WI38 (cell line): ENCODE measurements around the gene IL10RA.

Experiments
- H3K4me3 ChIP-seq: 2 replicates; pipeline ENCODE4 v1.5.1; 2011; ENCODE audit warnings: low read depth, mild to moderate bottlenecking, control low read depth, low read length
- TF ChIP-seq, protein P1 (sequence below): IDR thresholded peaks from 2 replicates; pipeline ENCODE4 v1.5.1; 2012; ENCODE audit warnings: low read depth, mild to moderate bottlenecking, control low read depth, low read length

IL10RA gene

DNA sequence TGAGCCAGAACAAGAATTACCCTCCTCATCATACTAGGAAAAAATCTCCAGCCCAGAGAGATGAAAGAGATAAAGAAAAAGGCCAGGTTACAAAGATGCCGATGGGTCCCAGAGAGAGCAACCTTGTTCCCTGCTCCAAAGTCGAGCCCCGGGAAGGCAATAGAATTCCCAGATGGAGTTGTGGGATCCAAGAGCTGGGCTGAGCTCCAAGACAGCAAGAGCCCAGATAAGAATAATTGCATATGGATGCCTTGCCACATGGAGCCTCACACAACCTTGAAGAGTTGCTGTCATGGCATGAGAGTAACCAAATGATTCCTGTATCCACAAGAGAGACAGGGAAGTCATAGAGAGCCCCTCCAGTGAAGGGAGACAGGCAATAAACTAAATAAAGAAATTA is 30.9 kb downstream of the IL10RA start:
- TF ChIP-seq, protein P1, sequence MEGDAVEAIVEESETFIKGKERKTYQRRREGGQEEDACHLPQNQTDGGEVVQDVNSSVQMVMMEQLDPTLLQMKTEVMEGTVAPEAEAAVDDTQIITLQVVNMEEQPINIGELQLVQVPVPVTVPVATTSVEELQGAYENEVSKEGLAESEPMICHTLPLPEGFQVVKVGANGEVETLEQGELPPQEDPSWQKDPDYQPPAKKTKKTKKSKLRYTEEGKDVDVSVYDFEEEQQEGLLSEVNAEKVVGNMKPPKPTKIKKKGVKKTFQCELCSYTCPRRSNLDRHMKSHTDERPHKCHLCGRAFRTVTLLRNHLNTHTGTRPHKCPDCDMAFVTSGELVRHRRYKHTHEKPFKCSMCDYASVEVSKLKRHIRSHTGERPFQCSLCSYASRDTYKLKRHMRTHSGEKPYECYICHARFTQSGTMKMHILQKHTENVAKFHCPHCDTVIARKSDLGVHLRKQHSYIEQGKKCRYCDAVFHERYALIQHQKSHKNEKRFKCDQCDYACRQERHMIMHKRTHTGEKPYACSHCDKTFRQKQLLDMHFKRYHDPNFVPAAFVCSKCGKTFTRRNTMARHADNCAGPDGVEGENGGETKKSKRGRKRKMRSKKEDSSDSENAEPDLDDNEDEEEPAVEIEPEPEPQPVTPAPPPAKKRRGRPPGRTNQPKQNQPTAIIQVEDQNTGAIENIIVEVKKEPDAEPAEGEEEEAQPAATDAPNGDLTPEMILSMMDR, result no peak
- no peak overlapping the region for H3K4me3 ChIP-seq

DNA sequence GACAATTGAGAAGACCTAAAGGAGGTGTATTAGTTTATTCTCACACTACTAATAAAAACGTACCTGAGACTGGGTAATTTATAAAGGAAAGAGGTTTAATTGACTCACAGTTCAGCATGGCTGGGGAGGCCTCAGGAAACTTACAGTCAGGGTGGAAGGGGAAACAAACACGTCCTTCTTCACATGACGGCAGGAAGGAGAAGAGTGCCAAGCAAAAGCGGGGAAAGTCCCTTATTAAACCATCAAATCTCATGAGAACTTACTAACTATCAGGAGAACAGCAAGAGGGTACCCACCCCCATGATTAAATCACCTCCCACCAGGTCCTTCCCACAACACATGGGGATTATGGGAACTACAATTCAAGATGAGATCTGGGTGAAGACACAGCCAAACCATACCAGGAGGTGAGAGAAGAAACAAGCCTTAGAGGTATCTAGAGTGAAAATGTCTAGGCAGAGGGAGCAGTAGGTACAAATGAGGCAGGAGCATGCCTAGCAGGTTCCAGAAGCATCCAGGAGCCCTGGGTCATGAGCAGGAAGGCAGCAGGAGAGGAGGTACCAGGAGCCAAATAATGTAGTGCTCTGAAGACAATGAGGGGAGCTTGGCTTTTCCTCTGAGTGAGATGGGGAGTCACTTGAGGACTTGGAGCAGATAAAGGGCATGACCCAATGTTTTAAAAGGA is 31.6 kb downstream of the IL10RA start:
- H3K4me3 ChIP-seq, result no peak overlapping the region
- TF ChIP-seq, protein P1, result no peak

DNA sequence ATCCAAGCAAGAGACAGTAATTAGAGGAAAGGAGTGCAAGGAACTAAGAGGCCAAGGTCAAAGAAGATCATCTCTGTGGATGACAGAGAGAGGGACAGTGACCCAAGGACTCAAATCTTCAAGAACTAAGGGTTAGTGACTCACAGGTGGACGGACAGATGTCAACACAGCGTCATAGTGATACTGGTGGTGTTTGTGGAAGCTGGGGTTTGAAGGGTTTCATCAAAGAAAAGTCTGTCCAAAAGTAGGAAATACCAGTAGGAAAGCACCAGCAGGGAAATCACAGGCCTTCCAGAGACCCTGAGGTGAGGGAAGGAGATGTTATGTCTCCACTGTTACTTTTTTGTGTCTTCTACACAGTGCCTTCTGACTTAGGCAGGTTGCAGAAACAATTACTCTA is 32.2 kb downstream of the IL10RA start:
- no peak overlapping the region for H3K4me3 ChIP-seq
- TF ChIP-seq, protein P1, result no peak

DNA sequence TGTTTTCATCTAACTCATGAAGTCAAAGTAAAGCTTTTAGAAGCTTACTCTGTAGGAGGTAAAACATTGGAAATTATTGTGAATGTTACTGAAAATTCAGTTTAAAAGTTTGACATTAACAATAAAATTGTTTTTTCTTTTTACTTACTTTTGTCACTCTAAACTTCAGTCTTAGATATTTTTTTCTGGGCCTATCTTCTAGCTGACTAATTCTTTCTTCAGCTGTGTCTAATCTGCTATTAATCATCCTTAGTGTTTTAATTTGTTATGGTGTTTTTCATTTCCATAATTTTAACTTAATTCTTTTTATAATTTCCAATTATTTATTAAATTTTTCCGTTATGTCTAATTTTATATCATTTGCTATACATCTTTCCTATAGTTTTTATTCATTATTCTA is 35.0 kb downstream of the IL10RA start:
- no peak overlapping the region for H3K4me3 ChIP-seq
- TF ChIP-seq, protein P1, result no peak

DNA sequence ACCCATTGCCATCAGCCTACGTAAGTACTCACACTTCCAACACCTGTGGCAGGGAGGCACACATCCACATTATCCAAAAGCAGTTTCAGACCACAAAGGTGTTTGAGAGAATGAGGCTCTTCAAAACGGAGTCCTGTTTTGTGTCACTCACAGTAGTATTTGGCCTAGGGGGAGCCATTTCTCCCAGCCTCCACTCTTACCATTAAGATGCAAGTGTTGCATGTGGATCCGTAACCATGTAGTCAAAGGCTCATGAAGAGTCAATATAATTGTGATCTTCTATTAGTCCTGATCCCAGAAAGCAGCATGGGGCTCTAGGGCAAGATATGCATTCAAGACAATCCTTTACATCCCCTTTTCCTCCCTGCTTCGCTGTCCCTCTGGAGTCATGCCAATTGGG is 41.5 kb downstream of the IL10RA start:
- no peak overlapping the region for H3K4me3 ChIP-seq
- TF ChIP-seq, protein P1, result no peak

DNA sequence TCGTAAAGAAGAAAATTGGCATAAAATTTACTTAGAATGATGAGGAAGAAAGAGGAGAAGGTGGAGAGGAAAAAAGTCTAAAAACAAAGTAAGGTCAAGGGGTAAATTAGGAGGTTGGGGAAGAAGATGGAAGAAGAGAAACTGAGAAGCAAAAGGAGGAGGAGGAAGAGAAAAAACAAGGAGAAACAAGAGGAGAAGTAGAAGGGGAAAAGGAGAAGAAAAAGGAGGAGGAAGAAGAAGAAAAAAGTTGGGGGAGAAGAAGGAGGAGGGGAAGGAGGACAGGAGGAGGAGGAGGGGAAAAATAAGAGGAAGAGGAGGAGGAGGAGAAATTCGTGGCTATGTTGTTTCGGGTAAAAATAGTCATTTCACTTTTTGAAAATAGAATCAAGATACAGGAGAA is 42.4 kb downstream of the IL10RA start:
- no peak overlapping the region for H3K4me3 ChIP-seq
- TF ChIP-seq, protein P1, result no peak

DNA sequence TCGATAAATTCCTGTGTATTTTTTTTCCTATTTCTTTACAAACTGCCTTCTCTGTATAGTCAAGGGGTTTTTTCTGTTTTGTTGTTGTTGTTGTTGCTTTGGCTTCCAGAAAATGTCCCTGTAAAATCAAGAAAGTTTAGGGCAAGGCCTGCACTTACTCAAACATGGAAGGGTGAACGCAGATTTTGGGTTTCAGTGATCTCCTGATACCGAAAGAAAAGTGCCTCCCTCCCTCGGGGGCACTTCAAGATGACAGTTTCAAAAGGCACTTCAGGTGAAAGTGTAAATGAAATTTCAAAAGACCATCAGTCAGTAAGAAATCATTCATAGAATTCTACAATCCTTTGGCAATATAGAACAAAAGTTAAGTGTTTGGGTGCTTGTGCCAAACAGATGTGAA is 47.2 kb downstream of the IL10RA start:
- TF ChIP-seq, protein P1, result no peak
- H3K4me3 ChIP-seq, result no peak overlapping the region
